Stimulated activated CD4-positive, alpha-beta T cell treated with anti-CD3 and anti-CD28 coated beads, Interleukin-4, amount 100 ng/mL, for 24 hours (primary cell): ENCODE measurements around the gene MOSMO.
"Not testable (repeated sequence)": the region's sequence is repeated elsewhere in the genome, so short reads cannot be mapped to it uniquely, and the experiment has no call there.

Source experiments
- DNase-seq: peaks from one replicate; pipeline ENCODE4 v3.0.0-alpha.2; 2020

Gene MOSMO

GRCh38 chr16:22098405-22099255, 90.7 kb downstream of the MOSMO start:
- DNase-seq: peak; percentile 9

GRCh38 chr16:22099256-22099975, 91.5 kb downstream of the MOSMO start:
- DNase-seq: no peak

GRCh38 chr16:22103441-22103840, 95.5 kb downstream of the MOSMO start:
- no peak for DNase-seq

GRCh38 chr16:22109258-22109898, 101.5 kb downstream of the MOSMO start:
- no peak for DNase-seq

- DNase-seq: not testable (repeated sequence)
These were observed 103.7 kb downstream of the MOSMO start for GRCh38 chr16:22111629-22112028.

GRCh38 chr16:22116095-22116700, 108.3 kb downstream of the MOSMO start:
- DNase-seq: no peak

- DNase-seq: no peak
These were observed 109.7 kb downstream of the MOSMO start for GRCh38 chr16:22117609-22118008.

- DNase-seq: no peak
These were observed 112.5 kb downstream of the MOSMO start for GRCh38 chr16:22120440-22120839.

GRCh38 chr16:22122239-22122638, 114.3 kb downstream of the MOSMO start:
- DNase-seq: no peak

- no peak for DNase-seq
These were observed 115.2 kb downstream of the MOSMO start for GRCh38 chr16:22123146-22123545.

- no peak for DNase-seq
These were observed 116.0 kb downstream of the MOSMO start for GRCh38 chr16:22123759-22124490.

GRCh38 chr16:22124583-22125284, 116.8 kb downstream of the MOSMO start:
- no peak for DNase-seq

- DNase-seq: no peak
These were observed 118.2 kb downstream of the MOSMO start for GRCh38 chr16:22126037-22126558.

GRCh38 chr16:22128537-22128936, 120.6 kb downstream of the MOSMO start:
- DNase-seq: not testable (repeated sequence)

GRCh38 chr16:22130528-22130927, 122.6 kb downstream of the MOSMO start:
- no peak for DNase-seq

- DNase-seq: no peak
These were observed 124.9 kb downstream of the MOSMO start for GRCh38 chr16:22132801-22133200.
